ENCODE measurements around the gene CFAP74. TPM values are rescaled to one million over a fixed set of nuclear protein-coding genes. Genes with fewer than 3 reads are reported as not detected.

Gene CFAP74
- total and polyA plus RNA-seq, 2 of the 13 experiments (the other 11 are each of a cell fraction or from before 2014, with no cell fraction given) = 0.27 to 0.62 TPM

DNA sequence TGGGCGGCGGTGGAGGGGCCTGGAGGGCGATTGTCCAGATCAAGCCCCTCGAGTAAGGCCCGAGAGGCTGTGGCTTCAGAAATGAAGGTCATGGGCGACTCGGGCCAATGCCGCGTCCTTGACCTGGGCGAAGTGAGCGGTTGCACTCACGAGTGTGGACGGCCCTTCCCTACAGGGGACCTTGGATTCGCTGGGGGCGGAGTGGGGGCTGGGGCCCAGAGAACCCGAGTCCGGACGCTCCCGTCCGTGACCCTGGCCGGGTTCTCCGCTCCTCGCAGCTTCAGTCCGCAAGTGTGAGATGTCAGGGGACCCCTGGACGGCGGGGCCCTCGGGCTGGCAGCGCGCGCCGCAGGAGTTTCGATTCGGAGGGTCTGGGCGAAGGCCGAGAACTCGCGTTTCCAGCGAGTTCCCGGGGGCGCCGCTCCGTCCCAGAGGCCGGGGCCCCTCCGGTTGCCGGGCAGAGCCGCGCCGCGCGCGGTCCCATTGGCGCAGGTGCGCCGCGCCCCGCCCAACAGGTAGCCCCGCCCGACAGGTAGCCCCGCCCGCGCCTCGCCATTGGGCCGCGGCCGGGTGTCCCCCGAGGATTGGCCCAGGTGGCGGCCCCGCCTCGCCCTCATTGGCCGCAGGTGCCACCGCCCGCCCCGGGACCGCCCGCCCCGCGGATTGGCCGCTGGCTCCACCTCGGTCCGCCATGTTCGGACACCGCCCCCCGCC is 46.3 kb upstream of the CFAP74 start, which contains the start of gene PRKCZ (continued):
- TF ChIP-seq, protein P1, sequence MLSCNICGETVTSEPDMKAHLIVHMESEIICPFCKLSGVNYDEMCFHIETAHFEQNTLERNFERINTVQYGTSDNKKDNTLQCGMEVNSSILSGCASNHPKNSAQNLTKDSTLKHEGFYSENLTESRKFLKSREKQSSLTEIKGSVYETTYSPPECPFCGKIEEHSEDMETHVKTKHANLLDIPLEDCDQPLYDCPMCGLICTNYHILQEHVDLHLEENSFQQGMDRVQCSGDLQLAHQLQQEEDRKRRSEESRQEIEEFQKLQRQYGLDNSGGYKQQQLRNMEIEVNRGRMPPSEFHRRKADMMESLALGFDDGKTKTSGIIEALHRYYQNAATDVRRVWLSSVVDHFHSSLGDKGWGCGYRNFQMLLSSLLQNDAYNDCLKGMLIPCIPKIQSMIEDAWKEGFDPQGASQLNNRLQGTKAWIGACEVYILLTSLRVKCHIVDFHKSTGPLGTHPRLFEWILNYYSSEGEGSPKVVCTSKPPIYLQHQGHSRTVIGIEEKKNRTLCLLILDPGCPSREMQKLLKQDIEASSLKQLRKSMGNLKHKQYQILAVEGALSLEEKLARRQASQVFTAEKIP (CRISPR knock-in tag; IDR thresholded peaks at IDR 0.05; ENCODE audit: borderline replicate concordance) = no peak
- TF ChIP-seq MXD4 (CRISPR knock-in tag; IDR thresholded peaks at IDR 0.05) (no peak), DNMT3B (CRISPR knock-in tag; conservative IDR thresholded peaks at IDR 0.05) (no peak), ZNF12 (CRISPR knock-in tag; IDR thresholded peaks at IDR 0.05) (0 out of 2 replicates have a peak, but pooled peaks have one; percentile 25), ZNF468 (CRISPR knock-in tag; IDR thresholded peaks at IDR 0.05) (no peak), HOXA7 (CRISPR knock-in tag; IDR thresholded peaks at IDR 0.05) (no peak), GATAD2A (CRISPR knock-in tag; IDR thresholded peaks at IDR 0.05) (peak; percentile 47; the same call in 1 of the 2 replicates), ZSCAN20 (CRISPR knock-in tag; IDR thresholded peaks at IDR 0.05; ENCODE audit: borderline replicate concordance) (peak; percentile 90; the same call in 1 of the 2 replicates), SMAD3 (CRISPR knock-in tag; IDR thresholded peaks at IDR 0.05) (no peak), ZKSCAN1 (IDR thresholded peaks at IDR 0.05; ENCODE audit: low read length) (no peak), ZNF121 (CRISPR knock-in tag; IDR thresholded peaks at IDR 0.05) (no peak), KLF9 (CRISPR knock-in tag; IDR thresholded peaks at IDR 0.05; ENCODE audit: low read depth) (no peak; the same call in 1 of the 2 replicates), KDM5A (IDR thresholded peaks at IDR 0.05; ENCODE audit: borderline replicate concordance, low read length) (no peak; the same call in 1 of the 2 replicates)
- TF ChIP-seq, protein P2, sequence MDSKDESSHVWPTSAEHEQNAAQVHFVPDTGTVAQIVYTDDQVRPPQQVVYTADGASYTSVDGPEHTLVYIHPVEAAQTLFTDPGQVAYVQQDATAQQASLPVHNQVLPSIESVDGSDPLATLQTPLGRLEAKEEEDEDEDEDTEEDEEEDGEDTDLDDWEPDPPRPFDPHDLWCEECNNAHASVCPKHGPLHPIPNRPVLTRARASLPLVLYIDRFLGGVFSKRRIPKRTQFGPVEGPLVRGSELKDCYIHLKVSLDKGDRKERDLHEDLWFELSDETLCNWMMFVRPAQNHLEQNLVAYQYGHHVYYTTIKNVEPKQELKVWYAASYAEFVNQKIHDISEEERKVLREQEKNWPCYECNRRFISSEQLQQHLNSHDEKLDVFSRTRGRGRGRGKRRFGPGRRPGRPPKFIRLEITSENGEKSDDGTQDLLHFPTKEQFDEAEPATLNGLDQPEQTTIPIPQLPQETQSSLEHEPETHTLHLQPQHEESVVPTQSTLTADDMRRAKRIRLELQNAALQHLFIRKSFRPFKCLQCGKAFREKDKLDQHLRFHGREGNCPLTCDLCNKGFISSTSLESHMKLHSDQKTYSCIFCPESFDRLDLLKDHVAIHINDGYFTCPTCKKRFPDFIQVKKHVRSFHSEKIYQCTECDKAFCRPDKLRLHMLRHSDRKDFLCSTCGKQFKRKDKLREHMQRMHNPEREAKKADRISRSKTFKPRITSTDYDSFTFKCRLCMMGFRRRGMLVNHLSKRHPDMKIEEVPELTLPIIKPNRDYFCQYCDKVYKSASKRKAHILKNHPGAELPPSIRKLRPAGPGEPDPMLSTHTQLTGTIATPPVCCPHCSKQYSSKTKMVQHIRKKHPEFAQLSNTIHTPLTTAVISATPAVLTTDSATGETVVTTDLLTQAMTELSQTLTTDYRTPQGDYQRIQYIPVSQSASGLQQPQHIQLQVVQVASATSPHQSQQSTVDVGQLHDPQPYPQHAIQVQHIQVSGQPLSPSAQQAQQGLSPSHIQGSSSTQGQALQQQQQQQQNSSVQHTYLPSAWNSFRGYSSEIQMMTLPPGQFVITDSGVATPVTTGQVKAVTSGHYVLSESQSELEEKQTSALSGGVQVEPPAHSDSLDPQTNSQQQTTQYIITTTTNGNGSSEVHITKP (CRISPR knock-in tag; IDR thresholded peaks at IDR 0.05; ENCODE audit: low read depth) = peak; percentile 15; the same call in 1 of the 2 replicates
- TF ChIP-seq, protein P3, sequence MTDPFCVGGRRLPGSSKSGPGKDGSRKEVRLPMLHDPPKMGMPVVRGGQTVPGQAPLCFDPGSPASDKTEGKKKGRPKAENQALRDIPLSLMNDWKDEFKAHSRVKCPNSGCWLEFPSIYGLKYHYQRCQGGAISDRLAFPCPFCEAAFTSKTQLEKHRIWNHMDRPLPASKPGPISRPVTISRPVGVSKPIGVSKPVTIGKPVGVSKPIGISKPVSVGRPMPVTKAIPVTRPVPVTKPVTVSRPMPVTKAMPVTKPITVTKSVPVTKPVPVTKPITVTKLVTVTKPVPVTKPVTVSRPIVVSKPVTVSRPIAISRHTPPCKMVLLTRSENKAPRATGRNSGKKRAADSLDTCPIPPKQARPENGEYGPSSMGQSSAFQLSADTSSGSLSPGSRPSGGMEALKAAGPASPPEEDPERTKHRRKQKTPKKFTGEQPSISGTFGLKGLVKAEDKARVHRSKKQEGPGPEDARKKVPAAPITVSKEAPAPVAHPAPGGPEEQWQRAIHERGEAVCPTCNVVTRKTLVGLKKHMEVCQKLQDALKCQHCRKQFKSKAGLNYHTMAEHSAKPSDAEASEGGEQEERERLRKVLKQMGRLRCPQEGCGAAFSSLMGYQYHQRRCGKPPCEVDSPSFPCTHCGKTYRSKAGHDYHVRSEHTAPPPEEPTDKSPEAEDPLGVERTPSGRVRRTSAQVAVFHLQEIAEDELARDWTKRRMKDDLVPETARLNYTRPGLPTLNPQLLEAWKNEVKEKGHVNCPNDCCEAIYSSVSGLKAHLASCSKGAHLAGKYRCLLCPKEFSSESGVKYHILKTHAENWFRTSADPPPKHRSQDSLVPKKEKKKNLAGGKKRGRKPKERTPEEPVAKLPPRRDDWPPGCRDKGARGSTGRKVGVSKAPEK (CRISPR knock-in tag; IDR thresholded peaks at IDR 0.05; ENCODE audit: borderline replicate concordance) = peak; percentile 4; the same call in 1 of the 2 replicates
- TF ChIP-seq, protein P4, sequence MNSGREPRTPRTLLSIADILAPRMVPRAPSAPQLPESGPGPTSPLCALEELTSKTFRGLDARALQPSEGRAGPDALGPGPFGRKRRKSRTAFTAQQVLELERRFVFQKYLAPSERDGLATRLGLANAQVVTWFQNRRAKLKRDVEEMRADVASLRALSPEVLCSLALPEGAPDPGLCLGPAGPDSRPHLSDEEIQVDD (CRISPR knock-in tag; IDR thresholded peaks at IDR 0.05; ENCODE audit: borderline replicate concordance) = no peak

Measured in HepG2 (cell line).